GDM1 (cell line): Measurements from ENCODE around the gene ARRDC2.
"Not testable (repeated sequence)": the region's sequence is repeated elsewhere in the genome, so short reads cannot be mapped to it uniquely, and the experiment has no call there.

ENCODE experiments used
- DNase-seq: peaks from one replicate; lab custom pipeline; 2025; lab: John Stamatoyannopoulos, UW

ARRDC2 gene

GRCh38 chr19:18007917-18008673, at the start of gene ARRDC2:
TSS of gene ARRDC2 (plus strand) at chr19:18008170. CDS start at chr19:18008311, 141 bp downstream.
- no peak for DNase-seq

GRCh38 chr19:17963936-17964691, 43.9 kb upstream of the ARRDC2 start:
- DNase-seq, result no peak

- no peak for DNase-seq
These were observed 42.4 kb upstream of the ARRDC2 start for GRCh38 chr19:17965370-17966128.

- DNase-seq, result no peak
These were observed 41.9 kb upstream of the ARRDC2 start for GRCh38 chr19:17966129-17966483.

- no peak for DNase-seq
These were observed 41.3 kb upstream of the ARRDC2 start, which contains the start of gene KCNN1 for GRCh38 chr19:17966550-17967256. TSS of gene KCNN1 (plus strand) at chr19:17967107. CDS start at chr19:17973889, 6,782 bp downstream.

GRCh38 chr19:17967257-17968051, 40.5 kb upstream of the ARRDC2 start:
- DNase-seq, result no peak

GRCh38 chr19:17968362-17968761, 39.6 kb upstream of the ARRDC2 start:
- DNase-seq, result no peak

- DNase-seq, result no peak
These were observed 38.7 kb upstream of the ARRDC2 start for GRCh38 chr19:17969096-17969792.

- DNase-seq, result no peak
These were observed 35.7 kb upstream of the ARRDC2 start for GRCh38 chr19:17972230-17972629.

GRCh38 chr19:17973759-17974158, 34.2 kb upstream of the ARRDC2 start:
- DNase-seq, result no peak

- no peak for DNase-seq
These were observed 33.4 kb upstream of the ARRDC2 start for GRCh38 chr19:17974551-17974950.

GRCh38 chr19:17975032-17975431, 32.9 kb upstream of the ARRDC2 start:
- no peak for DNase-seq

- DNase-seq, result no peak
These were observed 30.9 kb upstream of the ARRDC2 start for GRCh38 chr19:17977021-17977420.

GRCh38 chr19:17977488-17977887, 30.5 kb upstream of the ARRDC2 start:
- DNase-seq, result no peak

GRCh38 chr19:17981611-17982010, 26.4 kb upstream of the ARRDC2 start:
- no peak for DNase-seq

- no peak for DNase-seq
These were observed 25.5 kb upstream of the ARRDC2 start for GRCh38 chr19:17982430-17982829.

- DNase-seq, result no peak
These were observed 22.7 kb upstream of the ARRDC2 start for GRCh38 chr19:17985037-17985818.

GRCh38 chr19:17986569-17986968, 21.4 kb upstream of the ARRDC2 start:
- DNase-seq, result not testable (repeated sequence)

- DNase-seq, result no peak
These were observed 19.8 kb upstream of the ARRDC2 start for GRCh38 chr19:17988161-17988560.
